Tibial nerve (tissue), 3 donors: ENCODE results near the gene KIF21B.

Experiments used
- CTCF ChIP-seq, 5 experiments: fragments of 200-600 bp in 3 of 5; fragments of 450-650 bp in 2 of 5; sonication (generic) in 3 of 5; IDR thresholded peaks; one replicate each; pipeline ENCODE4 v1.5.1; 2016 to 2019; ENCODE audit warnings: antibody characterized with exemption in 5 of 5, mild to moderate bottlenecking in 3 of 5, moderate library complexity in 2 of 5
- POLR2A ChIP-seq, 2 donors: fragments of 450-650 bp; IDR thresholded peaks; one replicate each; pipeline ENCODE4 v1.6.1; 2017; ENCODE audit warnings: antibody characterized with exemption in 2 of 2, mild to moderate bottlenecking in 2 of 2, moderate library complexity in 2 of 2

- TF ChIP-seq CTCF (IDR thresholded peaks at IDR 0.05) (no peak), POLR2A (IDR thresholded peaks at IDR 0.05) (no peak)
Measured at GRCh38 chr1:200967693-200968468, 55.6 kb downstream of the KIF21B start.
